ENCODE results near the gene WTAP. TPM values are rescaled to one million over a fixed set of nuclear protein-coding genes. Genes with fewer than 3 reads are reported as not detected.

The WTAP gene
- total RNA-seq, 3 donors from 2014 or later, result 81.1 to 85.8 (median 84.4) TPM

DNA sequence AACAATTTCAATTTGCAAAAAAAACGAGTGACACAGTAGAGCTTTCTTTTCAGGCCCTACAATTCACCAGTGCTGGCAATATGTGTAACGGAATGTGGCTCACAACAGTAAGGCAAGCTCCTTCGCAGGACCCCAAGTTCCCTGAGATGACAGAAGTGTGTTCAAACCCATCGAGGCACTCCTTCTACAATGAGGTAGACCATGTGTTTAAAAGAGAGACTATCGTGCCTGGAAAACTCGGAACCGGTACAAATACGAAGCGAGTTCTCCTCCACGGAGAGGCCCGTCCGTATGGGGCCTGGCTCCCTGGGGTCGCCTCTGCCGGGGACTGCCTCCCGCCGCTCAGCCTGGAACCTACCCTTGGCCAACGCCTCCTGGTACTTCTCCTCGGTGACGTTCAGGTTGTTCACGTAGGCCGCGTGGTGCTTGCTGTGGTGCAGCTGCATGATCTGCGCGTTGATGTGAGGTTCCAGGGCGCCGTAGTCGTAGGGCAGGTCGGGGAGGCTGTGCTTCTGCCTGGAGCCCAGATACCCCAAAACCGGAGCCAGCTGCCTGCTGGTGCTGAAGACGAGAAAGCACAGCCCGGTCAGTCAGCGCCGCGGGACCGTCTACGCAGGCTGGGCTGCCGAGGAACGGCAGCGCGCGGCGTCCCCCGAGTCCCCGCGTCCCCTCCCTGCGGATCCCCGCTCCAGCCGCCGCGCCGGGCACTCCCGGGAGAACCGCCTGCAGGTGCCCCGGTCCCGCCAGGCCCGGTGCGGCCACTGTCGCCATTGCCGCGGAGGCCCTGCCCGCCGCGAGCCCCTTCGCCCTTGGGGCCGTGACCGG, 34.8 kb upstream of the WTAP start:
- Histone ChIP-seq H3K4me1 (ENCODE audit: low read depth) (peaks cover 20% of the 10 kb centered on the region), H3K36me3 (ENCODE audit: low read depth) (no peaks in the 10 kb centered on the region), H3K4me3 (peak overlapping the region; percentile 73), H3K9me3 (no peaks in the 10 kb centered on the region)
- peak; percentile 53 for ATAC-seq
- TF ChIP-seq, protein P1, sequence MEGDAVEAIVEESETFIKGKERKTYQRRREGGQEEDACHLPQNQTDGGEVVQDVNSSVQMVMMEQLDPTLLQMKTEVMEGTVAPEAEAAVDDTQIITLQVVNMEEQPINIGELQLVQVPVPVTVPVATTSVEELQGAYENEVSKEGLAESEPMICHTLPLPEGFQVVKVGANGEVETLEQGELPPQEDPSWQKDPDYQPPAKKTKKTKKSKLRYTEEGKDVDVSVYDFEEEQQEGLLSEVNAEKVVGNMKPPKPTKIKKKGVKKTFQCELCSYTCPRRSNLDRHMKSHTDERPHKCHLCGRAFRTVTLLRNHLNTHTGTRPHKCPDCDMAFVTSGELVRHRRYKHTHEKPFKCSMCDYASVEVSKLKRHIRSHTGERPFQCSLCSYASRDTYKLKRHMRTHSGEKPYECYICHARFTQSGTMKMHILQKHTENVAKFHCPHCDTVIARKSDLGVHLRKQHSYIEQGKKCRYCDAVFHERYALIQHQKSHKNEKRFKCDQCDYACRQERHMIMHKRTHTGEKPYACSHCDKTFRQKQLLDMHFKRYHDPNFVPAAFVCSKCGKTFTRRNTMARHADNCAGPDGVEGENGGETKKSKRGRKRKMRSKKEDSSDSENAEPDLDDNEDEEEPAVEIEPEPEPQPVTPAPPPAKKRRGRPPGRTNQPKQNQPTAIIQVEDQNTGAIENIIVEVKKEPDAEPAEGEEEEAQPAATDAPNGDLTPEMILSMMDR (IDR thresholded peaks at IDR 0.05), result no peak
- intact Hi-C loops (cut with DNase I, micrococcal nuclease), result loop anchor here (5.0 kb wide), 2 partner anchors 35 to 95 kb away; partner anchors contain the start of genes WTAP (in 2 of the 2) and TCP1 (in 1 of the 2)
- DNase-seq, result peak; percentile 75 to 82 (median 78)

DNA sequence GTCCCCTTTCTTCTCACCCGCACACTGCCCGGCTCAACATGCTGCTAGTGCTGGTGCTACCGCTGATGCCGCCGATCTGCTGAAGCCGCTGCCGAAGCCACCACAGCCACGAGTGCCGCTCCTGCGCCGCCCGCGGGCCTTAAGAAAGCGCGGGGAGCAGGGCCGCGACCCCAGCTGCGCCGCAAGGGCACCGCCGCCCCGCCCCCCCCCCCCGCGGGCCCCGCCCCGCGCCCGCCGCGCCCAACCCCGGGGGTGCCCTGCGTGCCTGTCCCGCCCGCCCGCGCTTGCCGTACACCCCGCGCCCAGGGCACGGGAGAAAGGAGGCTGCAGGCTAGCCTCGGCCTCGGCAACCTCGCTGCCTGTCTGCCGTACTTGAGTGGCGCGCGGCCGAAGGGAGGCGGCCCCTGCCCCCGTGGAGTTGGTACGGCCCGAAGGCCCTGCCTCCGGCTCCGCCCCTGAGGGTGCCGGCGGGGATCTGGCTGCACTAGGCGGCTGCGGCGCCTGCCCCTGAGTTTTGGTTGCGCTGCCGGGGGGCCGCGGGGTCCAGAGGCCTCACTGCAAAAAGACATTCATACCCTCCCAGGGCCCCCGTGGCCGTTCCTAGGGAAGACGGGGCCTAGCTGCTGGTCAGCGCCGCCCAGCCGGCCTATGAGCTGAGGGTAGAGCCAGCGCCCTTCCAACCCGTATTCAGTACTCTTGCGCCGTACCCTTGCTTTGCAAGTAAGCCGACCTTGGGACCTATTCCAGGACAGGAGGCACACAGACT, 34.0 kb upstream of the WTAP start, which contains the start of gene SOD2:
Gene SOD2, minus strand, starts transcription at position 114 of the 766 bp plus-strand sequence. Its CDS starts 74 bp downstream, at position 40.
- intact Hi-C loops (cut with DNase I, micrococcal nuclease), result loop anchor here (5.0 kb wide), 2 partner anchors 34 to 94 kb away; partner anchors contain the start of genes WTAP (in 2 of the 2) and TCP1 (in 1 of the 2)
- ATAC-seq (peak; percentile 87), DNase-seq (peak; percentile 86 to 94 (median 93))
- peaks cover 20% of the 10 kb centered on the region for H3K4me1 ChIP-seq (ENCODE audit: low read depth)
- H3K9me3 ChIP-seq, result no peaks in the 10 kb centered on the region
- TF ChIP-seq, protein P1 (IDR thresholded peaks at IDR 0.05), result no peak
- H3K4me3 ChIP-seq, result peak within 1 kb of the TSS; percentile 73
- no peaks in the 10 kb centered on the region for H3K36me3 ChIP-seq (ENCODE audit: low read depth)

GRCh38 chr6:159693894-159694545, 33.3 kb upstream of the WTAP start:
- TF ChIP-seq, protein P1 (IDR thresholded peaks at IDR 0.05), result no peak
- DNase-seq (peak in 1 of 3 donors; percentile 75), ATAC-seq (peak; percentile 50)
- intact Hi-C loops (cut with DNase I, micrococcal nuclease), result loop anchor here (5.0 kb wide), 2 partner anchors 33 to 93 kb away; partner anchors contain the start of genes WTAP (in 2 of the 2) and TCP1 (in 1 of the 2)
- peak overlapping the region; percentile 73 for H3K4me3 ChIP-seq
- H3K9me3 ChIP-seq, result no peaks in the 10 kb centered on the region
- H3K36me3 ChIP-seq (ENCODE audit: low read depth), result no peaks in the 10 kb centered on the region
- H3K4me1 ChIP-seq (ENCODE audit: low read depth), result peaks cover 17% of the 10 kb centered on the region

DNA sequence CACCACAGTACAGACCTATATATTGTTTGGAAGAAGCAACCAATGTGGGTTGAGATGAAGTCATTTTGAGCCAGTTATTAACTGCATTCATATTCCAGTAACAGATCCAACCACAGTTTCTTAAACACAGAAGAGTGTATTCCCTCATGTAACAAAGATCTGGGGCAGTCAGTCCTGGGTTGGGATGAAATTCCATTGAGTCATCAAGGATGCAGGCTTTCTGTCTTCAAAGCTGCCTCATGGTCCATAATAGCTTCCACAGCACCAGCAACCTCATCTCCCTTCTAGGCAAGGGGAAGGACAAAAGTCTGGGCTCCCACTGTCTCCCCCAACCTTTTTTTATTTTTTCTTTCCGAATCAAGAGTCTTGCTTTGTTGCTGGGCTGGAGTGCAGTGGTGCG, 31.3 kb upstream of the WTAP start:
- H3K9me3 ChIP-seq, result no peaks in the 10 kb centered on the region
- no peak for ATAC-seq
- TF ChIP-seq, protein P1 (IDR thresholded peaks at IDR 0.05), result no peak
- peaks cover 15% of the 10 kb centered on the region for H3K4me1 ChIP-seq (ENCODE audit: low read depth)
- no peak for DNase-seq
- H3K4me3 ChIP-seq, result no peak overlapping the region
- intact Hi-C loops (cut with DNase I, micrococcal nuclease), result no loop called here
- H3K36me3 ChIP-seq (ENCODE audit: low read depth), result no peaks in the 10 kb centered on the region

DNA sequence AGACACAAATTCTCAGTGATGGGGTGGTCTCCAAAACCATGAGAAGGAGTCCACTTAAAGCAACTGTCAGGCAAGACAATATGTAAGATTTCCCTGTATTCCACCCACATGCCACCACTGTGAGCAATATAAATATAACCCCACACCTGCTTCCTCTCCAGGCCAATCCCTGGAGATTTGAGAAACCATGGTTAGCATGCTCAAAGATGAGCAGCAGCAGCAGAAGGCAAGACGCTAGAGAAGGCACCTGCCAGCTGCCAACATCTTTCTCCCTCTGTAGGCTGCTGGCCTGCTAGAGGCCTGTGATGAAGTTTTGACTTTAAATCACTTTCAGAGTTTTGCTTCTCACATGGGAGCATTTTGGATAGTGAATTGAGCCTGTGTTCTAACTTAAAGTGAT, 26.3 kb upstream of the WTAP start:
- Histone ChIP-seq H3K36me3 (ENCODE audit: low read depth) (no peaks in the 10 kb centered on the region), H3K9me3 (no peaks in the 10 kb centered on the region), H3K4me1 (ENCODE audit: low read depth) (peaks cover 9% of the 10 kb centered on the region), H3K4me3 (no peak overlapping the region)
- intact Hi-C loops (cut with DNase I, micrococcal nuclease), result no loop called here
- ATAC-seq, result peak; percentile 25
- no peak for DNase-seq
- TF ChIP-seq, protein P1 (IDR thresholded peaks at IDR 0.05), result no peak
